Measurements from ENCODE around the gene ZNF366.

Gene ZNF366

DNA sequence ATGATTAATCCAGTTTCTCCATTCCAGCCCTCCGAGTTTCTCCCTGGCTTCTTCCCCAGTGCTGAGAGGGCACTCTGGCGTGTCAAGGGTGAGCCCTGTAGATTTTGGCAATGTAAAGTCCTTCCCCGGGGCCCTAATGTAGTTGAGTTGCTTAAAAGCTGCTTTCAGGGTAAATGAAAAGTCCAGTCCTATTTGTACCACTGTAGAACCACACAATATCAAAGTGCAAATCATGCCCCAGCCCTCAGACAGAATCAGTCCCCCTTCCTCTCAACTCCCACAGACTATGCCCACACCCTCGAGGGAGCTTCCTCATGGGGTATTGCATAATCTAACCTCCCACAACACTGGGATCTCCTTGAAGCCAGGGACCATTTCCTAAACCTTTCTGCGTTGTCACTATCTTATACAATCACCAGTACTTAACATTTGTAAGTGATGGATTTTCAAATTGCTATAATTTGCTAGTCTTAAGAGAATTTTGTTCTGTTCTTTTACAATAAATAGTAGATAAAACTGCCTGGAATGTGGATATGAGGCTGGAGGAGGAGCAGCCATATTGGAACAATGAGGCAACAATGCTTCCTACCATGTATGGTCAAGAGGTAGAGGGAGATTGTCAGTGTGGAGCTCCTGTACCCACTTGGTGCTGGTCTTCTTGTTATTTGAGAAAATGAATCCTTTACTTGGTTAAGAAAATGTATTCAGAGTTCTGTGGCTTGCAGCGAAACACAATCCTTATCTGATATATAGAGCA is 34.4 kb downstream of the ZNF366 start:
- TF ChIP-seq, protein P1, sequence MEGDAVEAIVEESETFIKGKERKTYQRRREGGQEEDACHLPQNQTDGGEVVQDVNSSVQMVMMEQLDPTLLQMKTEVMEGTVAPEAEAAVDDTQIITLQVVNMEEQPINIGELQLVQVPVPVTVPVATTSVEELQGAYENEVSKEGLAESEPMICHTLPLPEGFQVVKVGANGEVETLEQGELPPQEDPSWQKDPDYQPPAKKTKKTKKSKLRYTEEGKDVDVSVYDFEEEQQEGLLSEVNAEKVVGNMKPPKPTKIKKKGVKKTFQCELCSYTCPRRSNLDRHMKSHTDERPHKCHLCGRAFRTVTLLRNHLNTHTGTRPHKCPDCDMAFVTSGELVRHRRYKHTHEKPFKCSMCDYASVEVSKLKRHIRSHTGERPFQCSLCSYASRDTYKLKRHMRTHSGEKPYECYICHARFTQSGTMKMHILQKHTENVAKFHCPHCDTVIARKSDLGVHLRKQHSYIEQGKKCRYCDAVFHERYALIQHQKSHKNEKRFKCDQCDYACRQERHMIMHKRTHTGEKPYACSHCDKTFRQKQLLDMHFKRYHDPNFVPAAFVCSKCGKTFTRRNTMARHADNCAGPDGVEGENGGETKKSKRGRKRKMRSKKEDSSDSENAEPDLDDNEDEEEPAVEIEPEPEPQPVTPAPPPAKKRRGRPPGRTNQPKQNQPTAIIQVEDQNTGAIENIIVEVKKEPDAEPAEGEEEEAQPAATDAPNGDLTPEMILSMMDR (IDR thresholded peaks at IDR 0.05) = no peak

DNA sequence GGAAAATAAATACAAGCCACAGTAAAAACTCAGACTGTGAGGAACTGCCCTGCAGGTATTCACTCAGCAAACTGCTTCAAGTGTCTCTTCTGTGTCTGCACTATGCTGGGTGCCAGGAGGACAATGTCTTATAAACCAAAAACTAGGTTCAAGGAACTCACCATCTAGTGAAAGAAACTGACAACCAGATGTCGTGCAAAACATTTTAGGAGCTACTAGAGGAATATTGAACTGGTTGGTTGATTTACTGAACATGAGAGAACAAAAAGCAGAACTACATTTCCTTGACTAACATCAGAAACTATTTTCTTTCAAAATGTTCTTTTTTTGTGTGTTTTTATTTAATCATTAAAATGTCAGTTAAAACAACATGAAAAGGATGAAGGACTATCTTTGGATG is 35.2 kb downstream of the ZNF366 start:
- TF ChIP-seq, protein P1 (IDR thresholded peaks at IDR 0.05) = no peak

DNA sequence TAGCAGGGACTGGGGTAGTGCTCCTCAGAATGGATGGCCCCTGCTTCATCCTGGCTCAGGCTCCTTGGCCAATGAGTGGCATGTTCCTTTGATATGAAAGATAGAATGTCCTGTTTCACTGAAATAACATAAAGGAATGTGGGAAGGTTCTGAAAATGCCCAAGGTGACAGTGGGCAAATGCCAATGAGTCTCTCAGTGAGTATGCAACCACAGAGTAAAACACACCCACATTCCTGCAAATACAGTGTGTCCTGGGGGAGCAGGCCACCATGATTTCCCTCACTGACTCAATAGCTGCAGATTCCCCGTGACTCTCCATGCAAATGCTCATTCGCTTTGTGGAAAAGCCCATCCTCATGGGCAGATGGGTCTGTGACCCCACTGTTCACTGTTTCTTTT is 36.4 kb downstream of the ZNF366 start:
- TF ChIP-seq, protein P1 (IDR thresholded peaks at IDR 0.05) = no peak

DNA sequence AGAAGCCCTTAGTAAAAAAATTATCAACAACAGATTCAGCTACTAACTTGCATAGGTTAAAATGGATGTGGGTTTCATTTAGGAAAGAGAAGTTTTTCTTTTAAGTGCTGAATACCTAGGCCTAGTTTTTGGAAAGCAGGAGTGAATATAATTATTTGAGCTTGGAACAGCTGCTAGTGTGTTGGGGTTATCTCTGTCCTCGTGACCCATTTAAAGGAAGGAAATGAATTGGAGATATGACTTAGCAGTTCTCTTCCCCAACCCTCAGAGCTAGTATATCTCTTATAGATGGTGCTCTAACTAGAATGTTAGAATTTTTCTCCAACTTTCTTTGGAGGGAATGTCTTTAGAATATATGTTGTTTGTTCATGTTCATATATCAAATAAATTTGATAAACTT is 38.6 kb downstream of the ZNF366 start:
- TF ChIP-seq, protein P1 (IDR thresholded peaks at IDR 0.05) = no peak

DNA sequence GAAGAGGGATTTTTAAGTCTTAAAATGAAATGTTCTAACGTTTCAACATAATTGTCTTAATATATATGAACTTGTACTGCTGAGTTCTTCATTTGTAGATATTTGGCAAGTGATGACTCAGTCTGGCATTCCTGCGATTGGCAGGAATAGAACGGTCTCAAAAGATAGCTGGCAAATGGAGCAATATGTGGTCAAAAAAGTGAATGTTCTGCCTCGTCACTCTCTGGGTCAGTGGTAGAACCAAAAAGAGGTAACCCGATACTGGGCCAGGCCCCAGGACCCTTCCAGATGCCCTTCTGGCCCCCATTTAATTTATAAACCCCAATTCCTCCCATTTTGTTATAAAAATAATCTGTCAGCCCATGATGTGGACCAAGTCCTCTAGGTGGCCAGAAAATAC is 39.2 kb downstream of the ZNF366 start:
- TF ChIP-seq, protein P1 (IDR thresholded peaks at IDR 0.05) = no peak

DNA sequence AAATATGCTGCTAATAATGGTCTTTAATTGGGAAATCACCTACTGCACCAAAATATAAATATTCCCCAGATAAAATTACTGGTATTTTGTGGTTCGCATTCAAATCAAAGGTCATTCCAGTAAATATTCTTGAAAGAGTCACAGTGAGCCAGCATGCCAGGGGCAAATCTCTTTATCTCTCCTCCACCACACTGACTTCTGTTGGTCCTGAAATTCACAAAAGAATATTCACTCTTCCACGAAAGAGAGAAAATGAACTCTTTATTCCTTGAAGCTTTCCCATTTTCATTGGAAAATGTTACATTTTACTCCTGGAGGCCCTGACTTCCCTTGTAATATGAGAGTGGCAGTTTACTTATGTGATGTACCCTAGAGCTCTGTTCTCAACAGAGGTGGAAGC is 39.7 kb downstream of the ZNF366 start:
- TF ChIP-seq, protein P1 (IDR thresholded peaks at IDR 0.05) = no peak

DNA sequence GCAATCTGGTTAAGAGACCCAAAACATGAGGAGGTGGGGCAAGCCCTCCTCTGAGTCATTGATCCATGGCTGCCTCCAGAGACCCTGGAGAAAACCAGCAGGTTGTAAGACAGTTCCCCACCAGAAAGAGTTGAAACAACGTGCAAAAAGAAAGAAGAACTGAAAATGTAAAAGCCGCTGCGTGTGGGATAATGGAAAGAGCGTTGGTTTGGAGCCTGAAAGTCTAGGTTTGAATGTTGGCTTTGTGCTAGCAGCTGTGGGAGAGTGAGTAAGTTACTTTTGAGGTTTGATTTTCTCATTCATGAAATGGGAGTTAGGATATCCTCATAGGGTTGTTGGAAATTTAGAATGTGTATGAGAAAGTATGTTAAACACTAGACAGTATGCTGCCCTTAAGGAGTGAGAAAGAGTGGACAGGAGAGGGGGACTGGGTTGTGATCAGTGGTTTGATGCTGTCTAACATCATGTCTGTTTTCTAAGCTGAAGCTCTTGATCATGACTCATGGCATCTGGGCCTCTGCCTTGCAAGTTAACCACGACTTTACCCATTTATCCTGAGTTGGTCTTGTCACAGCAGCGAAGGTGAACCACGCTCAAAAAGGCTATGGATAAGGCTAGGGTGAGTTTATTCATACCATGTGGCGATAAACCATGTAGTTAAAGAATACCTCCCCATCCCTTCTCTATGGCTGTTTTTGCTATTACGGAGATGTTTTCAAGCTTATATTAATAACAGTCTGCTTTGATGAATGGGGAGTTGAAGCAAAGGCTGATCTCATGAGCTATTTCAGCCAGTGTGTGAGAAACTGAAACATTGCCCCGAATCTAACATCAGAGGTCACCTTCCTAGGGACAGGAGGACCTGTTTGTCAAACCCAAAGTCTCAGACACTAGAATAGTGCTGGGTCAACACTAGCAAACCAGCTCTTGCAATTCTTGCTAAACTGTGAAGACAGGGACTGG is 41.3 kb downstream of the ZNF366 start:
- TF ChIP-seq, protein P1 (IDR thresholded peaks at IDR 0.05) = no peak
